ENCODE measurements around the gene TCF21.

DNA sequence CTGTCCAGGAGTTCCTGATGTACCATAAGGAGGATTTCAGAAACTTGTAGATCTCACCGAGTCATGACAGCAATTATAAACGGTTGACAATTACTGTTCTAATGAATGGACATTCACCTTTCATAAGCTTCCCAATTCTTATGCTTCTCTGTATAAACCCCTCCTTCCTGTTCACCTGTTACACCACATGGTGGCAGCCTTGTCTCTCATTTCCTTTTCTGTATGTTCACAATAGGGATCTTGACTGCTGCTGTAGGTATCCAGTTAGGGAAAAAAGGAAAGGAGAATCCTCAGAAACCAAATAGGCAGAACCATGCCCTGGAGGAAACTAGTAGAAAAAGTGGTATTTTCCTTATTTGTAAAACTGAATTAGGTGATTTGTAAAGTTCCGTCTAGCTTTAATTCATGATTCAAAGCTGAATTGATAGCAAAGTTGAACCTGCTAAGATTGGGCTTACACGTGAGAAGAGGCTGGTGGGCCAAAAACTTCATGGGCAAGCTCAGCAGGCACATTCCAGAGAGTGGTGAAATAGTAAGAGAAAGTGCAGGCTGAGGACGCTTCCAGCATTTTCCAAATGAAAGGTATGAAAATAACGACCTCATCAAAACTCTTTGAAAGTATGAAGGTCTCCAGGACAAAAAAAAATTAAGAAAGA, 35.2 kb downstream of the TCF21 start:
- TF ChIP-seq, protein P1, sequence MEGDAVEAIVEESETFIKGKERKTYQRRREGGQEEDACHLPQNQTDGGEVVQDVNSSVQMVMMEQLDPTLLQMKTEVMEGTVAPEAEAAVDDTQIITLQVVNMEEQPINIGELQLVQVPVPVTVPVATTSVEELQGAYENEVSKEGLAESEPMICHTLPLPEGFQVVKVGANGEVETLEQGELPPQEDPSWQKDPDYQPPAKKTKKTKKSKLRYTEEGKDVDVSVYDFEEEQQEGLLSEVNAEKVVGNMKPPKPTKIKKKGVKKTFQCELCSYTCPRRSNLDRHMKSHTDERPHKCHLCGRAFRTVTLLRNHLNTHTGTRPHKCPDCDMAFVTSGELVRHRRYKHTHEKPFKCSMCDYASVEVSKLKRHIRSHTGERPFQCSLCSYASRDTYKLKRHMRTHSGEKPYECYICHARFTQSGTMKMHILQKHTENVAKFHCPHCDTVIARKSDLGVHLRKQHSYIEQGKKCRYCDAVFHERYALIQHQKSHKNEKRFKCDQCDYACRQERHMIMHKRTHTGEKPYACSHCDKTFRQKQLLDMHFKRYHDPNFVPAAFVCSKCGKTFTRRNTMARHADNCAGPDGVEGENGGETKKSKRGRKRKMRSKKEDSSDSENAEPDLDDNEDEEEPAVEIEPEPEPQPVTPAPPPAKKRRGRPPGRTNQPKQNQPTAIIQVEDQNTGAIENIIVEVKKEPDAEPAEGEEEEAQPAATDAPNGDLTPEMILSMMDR (conservative IDR thresholded peaks at IDR 0.05; ENCODE audit: low read length): peak; percentile 98
- TF ChIP-seq EZH2phosphoT487 (IDR thresholded peaks at IDR 0.05; ENCODE audit: borderline replicate concordance, low read depth, low read length): no peak

All from OCI-LY7 (cell line).